ENCODE data around the gene CBFA2T3.

GRCh38 chr16:89025636-89026035 lies 48.6 kb upstream of the CBFA2T3 start:
- TF ChIP-seq, protein P1, sequence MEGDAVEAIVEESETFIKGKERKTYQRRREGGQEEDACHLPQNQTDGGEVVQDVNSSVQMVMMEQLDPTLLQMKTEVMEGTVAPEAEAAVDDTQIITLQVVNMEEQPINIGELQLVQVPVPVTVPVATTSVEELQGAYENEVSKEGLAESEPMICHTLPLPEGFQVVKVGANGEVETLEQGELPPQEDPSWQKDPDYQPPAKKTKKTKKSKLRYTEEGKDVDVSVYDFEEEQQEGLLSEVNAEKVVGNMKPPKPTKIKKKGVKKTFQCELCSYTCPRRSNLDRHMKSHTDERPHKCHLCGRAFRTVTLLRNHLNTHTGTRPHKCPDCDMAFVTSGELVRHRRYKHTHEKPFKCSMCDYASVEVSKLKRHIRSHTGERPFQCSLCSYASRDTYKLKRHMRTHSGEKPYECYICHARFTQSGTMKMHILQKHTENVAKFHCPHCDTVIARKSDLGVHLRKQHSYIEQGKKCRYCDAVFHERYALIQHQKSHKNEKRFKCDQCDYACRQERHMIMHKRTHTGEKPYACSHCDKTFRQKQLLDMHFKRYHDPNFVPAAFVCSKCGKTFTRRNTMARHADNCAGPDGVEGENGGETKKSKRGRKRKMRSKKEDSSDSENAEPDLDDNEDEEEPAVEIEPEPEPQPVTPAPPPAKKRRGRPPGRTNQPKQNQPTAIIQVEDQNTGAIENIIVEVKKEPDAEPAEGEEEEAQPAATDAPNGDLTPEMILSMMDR (IDR thresholded peaks at IDR 0.05) = no peak
- TF ChIP-seq, protein P2, sequence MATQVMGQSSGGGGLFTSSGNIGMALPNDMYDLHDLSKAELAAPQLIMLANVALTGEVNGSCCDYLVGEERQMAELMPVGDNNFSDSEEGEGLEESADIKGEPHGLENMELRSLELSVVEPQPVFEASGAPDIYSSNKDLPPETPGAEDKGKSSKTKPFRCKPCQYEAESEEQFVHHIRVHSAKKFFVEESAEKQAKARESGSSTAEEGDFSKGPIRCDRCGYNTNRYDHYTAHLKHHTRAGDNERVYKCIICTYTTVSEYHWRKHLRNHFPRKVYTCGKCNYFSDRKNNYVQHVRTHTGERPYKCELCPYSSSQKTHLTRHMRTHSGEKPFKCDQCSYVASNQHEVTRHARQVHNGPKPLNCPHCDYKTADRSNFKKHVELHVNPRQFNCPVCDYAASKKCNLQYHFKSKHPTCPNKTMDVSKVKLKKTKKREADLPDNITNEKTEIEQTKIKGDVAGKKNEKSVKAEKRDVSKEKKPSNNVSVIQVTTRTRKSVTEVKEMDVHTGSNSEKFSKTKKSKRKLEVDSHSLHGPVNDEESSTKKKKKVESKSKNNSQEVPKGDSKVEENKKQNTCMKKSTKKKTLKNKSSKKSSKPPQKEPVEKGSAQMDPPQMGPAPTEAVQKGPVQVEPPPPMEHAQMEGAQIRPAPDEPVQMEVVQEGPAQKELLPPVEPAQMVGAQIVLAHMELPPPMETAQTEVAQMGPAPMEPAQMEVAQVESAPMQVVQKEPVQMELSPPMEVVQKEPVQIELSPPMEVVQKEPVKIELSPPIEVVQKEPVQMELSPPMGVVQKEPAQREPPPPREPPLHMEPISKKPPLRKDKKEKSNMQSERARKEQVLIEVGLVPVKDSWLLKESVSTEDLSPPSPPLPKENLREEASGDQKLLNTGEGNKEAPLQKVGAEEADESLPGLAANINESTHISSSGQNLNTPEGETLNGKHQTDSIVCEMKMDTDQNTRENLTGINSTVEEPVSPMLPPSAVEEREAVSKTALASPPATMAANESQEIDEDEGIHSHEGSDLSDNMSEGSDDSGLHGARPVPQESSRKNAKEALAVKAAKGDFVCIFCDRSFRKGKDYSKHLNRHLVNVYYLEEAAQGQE (IDR thresholded peaks at IDR 0.05; ENCODE audit: insufficient read depth in 1 of 2, low read depth in 2 of 2, low read length in 1 of 2) = no peak
- TF ChIP-seq POLR2AphosphoS5 (IDR thresholded peaks at IDR 0.05; ENCODE audit: low read depth, low read length) = no peak
- TF ChIP-seq SIN3A (IDR thresholded peaks at IDR 0.05; ENCODE audit: borderline replicate concordance, insufficient read depth, low read depth, low read length) = no peak
